Suprapubic skin (tissue), 4 donors: ENCODE results near the gene GALP.

ENCODE experiments used
- POLR2A ChIP-seq, 2 donors: fragments of 450-650 bp; IDR thresholded peaks; one replicate each; pipeline ENCODE4 v1.6.1; 2017; ENCODE audit warnings: antibody characterized with exemption in 2 of 2, mild to moderate bottlenecking in 2 of 2, moderate library complexity in 2 of 2
- POLR2AphosphoS5 ChIP-seq, 3 donors: sonication (generic); formaldehyde crosslinking; IDR thresholded peaks; one replicate each; pipeline ENCODE4 v1.6.1; 2017; ENCODE audit warnings: antibody characterized with exemption in 3 of 3

- no peak for TF ChIP-seq POLR2A (IDR thresholded peaks at IDR 0.05)
- no peak for TF ChIP-seq POLR2AphosphoS5 (IDR thresholded peaks at IDR 0.05)
Measured at GRCh38 chr19:56130006-56130405, 45.8 kb upstream of the GALP start.
